Retinal pigment epithelial cell (primary cell): ENCODE measurements around the gene RPRD2.

ENCODE experiments used
- DNase-seq: peaks from one replicate; pipeline ENCODE4 v3.0.0-alpha.2; 2010; ENCODE audit warnings: low read depth
- H3K4me3 ChIP-seq: 2 replicates; pipeline ENCODE4 v1.5.1; 2011; ENCODE audit warnings: mild to moderate bottlenecking, low read length, control low read depth, moderate library complexity
- CTCF ChIP-seq: conservative IDR thresholded peaks from 2 replicates; pipeline ENCODE4 v1.5.1; 2011; ENCODE audit warnings: low read depth, low read length, control low read depth, inconsistent platforms

The RPRD2 gene

GRCh38 chr1:150521196-150521968 is 157.4 kb downstream of the RPRD2 start:
- DNase-seq, result no peak
- no peak overlapping the region for H3K4me3 ChIP-seq
- no peak for TF ChIP-seq CTCF

GRCh38 chr1:150525348-150525747 is 161.4 kb downstream of the RPRD2 start:
- no peak for TF ChIP-seq CTCF
- no peak for DNase-seq
- no peak overlapping the region for H3K4me3 ChIP-seq
